NCI-H187 treated with DMSO at 0.1 percent for 48 hours (cell line): ENCODE results near the gene TTF1.
"Not testable (repeated sequence)": the region's sequence is repeated elsewhere in the genome, so short reads cannot be mapped to it uniquely, and the experiment has no call there.

ENCODE experiments used
- DNase-seq: peaks from one replicate; lab custom pipeline; 2025; lab: John Stamatoyannopoulos, UW

The TTF1 gene

GRCh38 chr9:132411091-132411508 lies 4.5 kb upstream of the TTF1 start:
- no peak for DNase-seq

DNA sequence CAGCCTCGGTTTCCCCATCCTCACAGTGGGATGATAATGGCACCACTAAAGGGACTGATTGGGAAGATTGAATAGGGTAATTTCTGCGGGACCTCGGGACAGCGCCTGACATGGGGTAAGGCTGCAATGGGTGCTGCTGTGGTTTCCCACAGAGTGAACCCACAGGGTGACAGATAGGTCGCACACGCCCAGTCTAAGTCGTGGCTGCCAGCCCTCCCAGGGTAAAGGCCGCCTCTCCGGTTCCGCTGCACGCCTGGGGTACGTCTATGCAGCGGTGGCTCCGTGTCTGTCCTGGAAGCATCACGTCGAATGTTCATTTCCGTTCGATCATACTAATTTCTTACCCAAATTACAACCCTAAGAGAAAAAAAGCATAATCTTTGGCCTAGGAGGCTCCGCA lies 4.0 kb upstream of the TTF1 start:
- no peak for DNase-seq

GRCh38 chr9:132409828-132410528 lies 3.3 kb upstream of the TTF1 start, which contains the start of gene CFAP77:
TSS of gene CFAP77 (plus strand) at chr9:132410211. CDS start at chr9:132410272, 61 bp downstream.
- no peak for DNase-seq

DNA sequence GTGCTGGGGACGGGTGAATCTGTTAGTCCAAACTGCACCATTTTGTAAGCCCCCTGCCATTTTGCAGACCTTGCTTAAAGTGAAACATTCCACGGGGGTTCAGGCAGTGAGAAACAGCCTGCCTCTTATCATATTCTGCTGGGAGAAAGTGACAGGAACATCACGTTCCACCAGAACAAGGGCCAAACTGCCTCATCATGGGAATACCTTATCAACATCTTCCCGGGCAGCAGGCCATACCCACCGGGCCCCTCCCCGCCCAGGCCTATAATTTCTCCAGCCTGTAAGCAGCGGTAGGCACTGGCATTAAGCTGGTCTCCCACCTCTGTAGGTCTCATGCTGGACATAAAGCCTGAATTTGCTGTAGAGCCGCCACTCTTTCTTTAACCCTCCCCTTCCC lies 1.9 kb upstream of the TTF1 start:
- no peak for DNase-seq

- no peak for DNase-seq
Measured at GRCh38 chr9:132407196-132407595, 556 bp upstream of the TTF1 start.

DNA sequence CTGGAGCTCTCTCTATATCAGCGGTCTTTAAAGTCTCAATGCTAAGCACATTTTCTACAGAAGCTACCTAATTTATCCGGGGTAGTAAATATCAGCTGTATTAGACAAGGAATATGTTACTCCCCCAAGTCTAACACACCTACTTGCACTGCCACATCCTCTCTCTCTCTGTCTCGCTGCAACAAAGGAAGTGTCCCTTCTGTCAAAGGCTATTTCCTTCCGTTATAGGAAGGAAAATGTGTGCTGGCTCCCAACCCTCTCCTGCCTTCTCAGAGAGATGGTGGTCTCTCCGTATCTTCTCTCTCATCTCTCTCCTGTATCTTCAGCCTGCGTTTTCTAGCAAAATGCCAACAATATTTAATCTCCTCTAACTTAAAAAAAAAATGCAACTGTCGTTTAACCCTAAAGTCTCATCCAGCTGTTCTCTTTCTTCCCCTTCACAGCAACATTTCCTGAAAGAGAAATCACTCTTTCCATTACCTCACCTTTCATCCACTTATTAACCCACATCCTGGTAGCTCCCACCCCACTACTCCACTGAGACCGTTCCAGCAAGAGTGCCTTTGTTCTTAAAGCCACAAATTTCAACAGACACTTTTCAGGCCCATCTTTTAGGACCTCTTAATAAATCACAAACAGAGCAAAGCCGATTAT lies 2.3 kb downstream of the TTF1 start:
- DNase-seq: no peak

GRCh38 chr9:132401824-132402223 lies 4.8 kb downstream of the TTF1 start:
- no peak for DNase-seq

DNA sequence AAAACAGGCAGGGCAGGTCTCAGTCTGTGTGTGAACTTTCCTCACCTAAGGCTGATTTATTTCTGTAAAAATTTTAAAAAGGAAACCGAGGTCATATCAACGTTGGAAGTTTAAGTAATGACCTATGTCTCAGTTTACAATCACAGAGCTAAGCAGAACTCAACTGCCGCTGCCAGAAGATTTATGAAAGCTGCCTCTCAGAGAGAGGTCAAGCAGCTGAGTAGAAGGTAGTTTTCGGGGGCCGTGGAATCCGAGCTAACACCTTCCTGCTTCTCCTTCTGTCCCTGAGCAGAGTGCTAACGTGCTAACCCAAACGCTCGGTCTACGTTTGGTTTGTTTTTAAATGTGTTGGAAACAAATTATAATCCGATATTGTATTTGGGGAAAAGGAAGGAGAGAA lies 11.1 kb downstream of the TTF1 start:
- no peak for DNase-seq

DNA sequence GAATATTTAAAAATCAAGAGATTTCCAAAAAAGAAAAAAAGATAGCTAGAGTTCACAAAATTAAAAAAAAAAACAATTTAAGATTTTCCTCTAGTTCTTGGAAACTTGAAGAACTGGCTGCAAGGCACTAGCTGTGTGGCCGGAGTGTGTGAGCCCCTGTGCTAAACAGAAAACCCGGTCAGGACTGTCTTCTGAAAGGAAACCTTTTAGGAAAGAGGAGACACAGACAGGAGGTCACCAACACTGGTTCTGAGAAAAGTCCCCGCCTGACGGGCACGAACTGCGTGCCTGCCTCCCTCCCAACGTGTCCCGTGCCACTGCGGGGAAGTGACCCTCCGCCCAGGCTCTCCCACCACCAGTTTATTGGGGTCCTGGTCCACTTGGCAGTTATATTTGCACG lies 15.2 kb downstream of the TTF1 start:
- DNase-seq: no peak

DNA sequence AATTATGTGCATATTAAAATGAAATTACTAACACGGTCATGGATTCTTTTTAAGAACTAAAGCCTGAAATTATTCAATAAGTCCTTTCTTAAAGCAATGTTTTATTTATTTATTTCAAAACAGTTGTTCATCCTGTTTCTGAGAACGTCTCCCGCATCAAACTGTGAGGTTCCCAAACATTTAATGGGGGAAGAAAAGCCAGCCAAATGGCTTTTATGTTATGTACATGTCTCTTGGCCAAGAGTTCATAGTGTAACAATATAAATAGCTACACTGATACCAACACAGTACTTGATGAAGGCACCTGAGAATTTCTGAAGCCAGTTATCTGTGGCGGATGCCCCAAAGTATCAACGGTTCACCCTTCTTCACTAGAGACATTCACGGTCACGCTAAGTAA lies 15.7 kb downstream of the TTF1 start:
- no peak for DNase-seq

DNA sequence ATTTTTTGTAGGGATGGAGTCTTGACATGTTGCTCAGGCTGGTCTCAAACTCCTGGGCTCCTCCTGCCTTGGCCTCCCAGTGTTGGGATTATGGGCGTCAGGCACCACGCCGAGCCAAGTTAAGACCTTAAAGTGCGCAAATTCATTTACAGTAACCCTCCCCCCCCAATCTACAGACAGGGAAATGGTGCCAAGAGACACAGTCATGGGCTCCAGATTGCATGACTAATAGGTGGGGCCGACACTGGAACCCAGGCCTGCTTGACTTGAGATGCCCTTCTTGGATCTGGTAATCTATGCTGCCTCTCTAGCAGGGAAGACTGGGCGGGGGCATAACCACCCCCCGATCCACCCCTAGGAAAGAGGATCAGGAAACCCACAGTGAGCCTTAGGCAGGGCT lies 19.5 kb downstream of the TTF1 start:
- DNase-seq: no peak

GRCh38 chr9:132384376-132384775 lies 22.3 kb downstream of the TTF1 start:
- DNase-seq: no peak

GRCh38 chr9:132383462-132383883 lies 23.2 kb downstream of the TTF1 start:
- DNase-seq: no peak

DNA sequence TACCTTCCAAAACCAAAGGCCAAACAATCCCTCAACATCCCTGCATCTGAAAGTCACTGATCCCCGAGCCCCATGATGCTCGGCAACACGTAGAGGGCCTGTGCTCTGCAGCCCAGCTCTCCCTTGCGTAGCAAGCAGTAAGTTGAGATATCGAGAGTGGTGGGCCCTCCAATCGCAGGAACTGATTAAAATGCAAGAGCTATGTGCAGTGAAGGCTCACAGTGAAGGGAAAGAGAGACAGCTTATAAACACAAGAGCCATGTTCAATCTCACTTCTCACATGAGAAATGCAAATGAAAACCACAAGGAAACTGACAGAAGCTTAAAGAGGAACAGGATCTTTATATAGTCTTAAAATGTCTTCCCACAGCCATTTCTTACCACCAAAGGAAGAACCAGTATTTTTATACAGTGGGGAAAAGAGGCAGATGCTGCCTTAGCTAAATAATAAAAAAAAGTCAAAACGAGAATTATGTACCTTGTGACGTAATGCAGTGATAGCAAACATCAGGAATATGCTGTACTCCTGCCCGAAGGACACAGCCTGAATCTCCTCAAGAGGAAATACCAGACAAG lies 24.6 kb downstream of the TTF1 start:
- DNase-seq: no peak

GRCh38 chr9:132378416-132378815 lies 28.2 kb downstream of the TTF1 start:
- DNase-seq: not testable (repeated sequence)

GRCh38 chr9:132377769-132378168 lies 28.9 kb downstream of the TTF1 start:
- not testable (repeated sequence) for DNase-seq

DNA sequence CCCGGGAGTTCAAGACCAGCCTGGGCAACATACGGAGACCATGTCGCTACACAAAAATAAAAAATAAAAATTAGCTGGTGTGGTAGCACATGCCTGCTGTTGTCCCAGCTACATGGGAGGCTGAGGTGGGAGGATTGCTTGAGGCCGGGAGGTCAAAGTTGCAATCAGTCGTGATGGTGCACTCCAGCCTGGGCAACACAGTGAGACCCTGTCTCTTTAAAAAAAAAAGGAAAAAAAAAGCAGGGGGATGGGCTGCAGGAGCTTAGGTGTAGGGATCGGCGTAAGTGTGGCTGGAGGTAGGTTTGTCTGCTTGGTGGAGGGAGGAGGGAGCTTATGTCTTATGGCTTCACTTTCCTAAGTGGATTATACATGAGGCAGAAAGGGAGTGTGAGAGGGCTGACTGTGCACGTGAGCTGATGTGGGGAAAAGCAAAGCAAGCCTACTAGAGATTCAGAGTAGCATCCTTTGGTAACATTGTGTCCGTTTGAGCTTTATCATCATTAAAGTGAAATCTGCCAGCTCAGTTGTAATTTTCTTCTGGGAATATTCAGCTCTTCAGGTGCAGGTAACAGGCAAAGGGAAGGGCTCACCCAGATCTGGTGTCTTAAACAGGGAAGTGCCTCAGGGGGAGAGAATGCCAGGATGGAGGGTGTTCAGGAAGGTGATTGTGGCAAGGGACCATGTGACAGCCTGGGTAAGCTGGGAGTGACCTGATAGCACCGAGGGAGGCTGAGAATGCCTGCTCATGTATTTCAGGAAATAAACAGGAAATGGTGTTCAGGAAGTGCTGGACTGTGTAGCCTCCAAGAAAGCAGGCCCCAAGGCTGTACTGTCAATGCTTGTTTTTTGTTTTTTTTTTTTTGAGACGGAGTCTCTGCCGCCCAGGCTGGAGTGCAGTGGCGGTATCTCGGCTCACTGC lies 34.2 kb downstream of the TTF1 start:
- no peak for DNase-seq

DNA sequence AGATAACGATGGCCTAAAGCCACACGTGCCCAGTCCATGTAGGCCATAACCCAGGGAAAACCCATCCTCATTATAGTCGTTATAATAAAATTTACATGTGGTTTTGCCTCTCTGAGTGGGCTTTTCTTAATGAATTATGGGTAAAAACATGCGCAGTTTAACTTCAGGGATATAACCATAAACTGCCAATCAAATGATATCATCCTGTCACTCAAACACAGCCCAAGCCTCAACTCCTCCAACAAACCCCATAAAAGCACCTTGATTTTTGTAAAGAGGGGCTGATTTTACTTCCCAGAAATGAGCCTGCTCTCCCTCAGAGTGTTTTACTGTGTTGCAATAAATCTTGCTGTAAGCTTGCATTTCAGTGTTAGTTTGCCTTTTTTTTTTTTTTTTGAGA lies 36.0 kb downstream of the TTF1 start:
- no peak for DNase-seq

DNA sequence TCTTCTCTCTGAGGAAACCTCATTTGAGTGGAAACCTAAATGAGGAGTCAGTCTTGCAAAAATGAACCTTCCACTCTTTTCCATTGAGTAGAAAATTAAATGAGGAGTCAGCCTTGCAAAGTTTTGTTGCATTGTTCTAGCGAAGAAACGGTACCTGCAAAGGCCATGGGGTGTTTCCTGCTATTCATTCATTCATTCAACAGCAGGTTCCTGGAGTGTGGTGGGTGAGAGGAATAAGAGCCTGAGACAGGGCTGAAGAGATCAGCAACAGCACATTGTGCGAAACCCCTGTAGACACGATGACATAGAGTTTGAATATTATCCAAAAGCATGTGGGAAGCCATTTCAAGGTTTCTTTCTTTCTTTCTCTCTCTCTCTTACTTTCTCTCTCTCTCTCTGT lies 37.2 kb downstream of the TTF1 start:
- no peak for DNase-seq

GRCh38 chr9:132367613-132368313 lies 38.9 kb downstream of the TTF1 start:
- no peak for DNase-seq

GRCh38 chr9:132366481-132366880 lies 40.2 kb downstream of the TTF1 start:
- DNase-seq: no peak

DNA sequence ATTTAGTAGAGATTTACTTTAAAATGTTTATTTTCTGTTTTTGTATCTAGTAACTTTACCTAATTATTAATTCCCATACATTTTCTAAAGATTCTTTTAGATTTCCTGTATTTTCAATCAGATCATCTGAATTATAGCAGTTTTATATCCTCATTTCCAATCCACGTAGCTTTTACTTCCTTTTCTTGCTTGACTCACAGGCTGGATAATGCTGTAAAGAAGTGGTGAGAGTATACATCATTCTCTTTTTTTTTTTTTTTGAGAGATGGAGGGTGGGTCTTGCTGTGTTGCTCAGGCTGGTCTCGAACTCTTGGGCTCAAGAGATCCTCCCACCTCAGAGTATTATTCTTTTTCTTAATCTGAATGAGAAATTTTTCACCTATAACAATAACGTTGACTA lies 40.7 kb downstream of the TTF1 start:
- DNase-seq: no peak
